SH-SY5Y (cell line): ENCODE measurements around the gene CNGB1.

Experiments
- GATA2 ChIP-seq: IDR thresholded peaks from 2 replicates; pipeline ENCODE4 v1.6.1; 2011; ENCODE audit warnings: mild to moderate bottlenecking, low read depth, low read length
- GATA3 ChIP-seq: IDR thresholded peaks from 2 replicates; pipeline ENCODE4 v1.6.1; 2011; ENCODE audit warnings: low read depth, mild to moderate bottlenecking, low read length, moderate library complexity

DNA sequence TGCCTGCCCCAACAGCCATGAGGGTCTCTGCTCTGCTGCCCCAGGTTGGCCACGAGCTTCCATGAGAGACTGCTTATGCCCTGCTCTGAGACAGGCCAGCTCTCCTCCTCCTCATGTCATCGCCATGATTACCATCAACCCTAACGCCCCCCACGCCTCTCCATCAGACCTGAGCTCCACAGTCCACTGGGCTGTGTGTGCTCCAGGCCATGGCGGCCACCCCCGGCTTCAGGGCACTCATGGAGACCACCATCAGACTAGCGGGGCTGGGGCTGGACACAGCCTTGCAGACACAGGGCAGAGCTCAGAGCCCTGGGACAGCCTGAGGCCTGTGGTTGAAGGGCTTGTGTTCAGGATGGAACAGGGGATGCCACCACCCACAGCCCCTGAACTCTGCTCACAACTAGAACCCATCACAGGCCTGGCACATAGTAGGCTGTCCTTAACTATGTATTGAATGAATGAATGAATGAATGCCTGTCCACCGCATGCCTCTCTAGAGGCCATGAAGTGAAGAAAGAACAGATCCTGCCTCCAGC, 14.6 kb downstream of the CNGB1 start:
- TF ChIP-seq GATA3 (no peak), GATA2 (no peak)
